Esophagus squamous epithelium (tissue), 4 donors: ENCODE data around the gene GRIN2D.

Experiments
- POLR2A ChIP-seq, 4 donors: fragments of 450-650 bp; IDR thresholded peaks; one replicate each; pipeline ENCODE4 v1.6.1; 2017; ENCODE audit warnings: antibody characterized with exemption in 4 of 4, mild to moderate bottlenecking in 4 of 4, moderate library complexity in 3 of 4
- TF ChIP-seq, protein P1 (sequence below), 6 experiments: fragments of 450-650 bp in 4 of 6; fragments of 200-600 bp in 2 of 6; sonication (generic) in 2 of 6; IDR thresholded peaks; one replicate each; pipeline ENCODE4 v1.5.1; 2016 to 2019; ENCODE audit warnings: antibody characterized with exemption in 6 of 6, mild to moderate bottlenecking in 4 of 6, moderate library complexity in 4 of 6

DNA sequence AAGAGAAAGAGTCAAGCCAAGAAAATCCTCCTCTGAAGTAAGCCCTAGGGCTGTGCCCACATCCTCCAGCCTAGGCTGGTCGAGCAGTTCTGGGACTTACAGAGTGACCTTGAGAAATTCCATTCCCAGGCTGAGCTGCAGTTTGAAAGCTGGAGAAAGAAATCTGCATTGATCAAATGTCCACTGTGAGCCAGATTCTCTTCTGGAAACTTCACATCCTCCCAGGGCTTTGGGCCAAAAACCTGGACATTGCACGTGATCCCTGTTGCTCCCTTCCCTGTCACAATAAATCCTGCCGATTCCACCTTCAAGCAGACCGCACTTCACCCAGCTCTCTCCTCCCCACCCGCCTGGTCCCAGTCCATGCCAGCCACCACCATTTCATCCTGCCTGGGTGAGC is 45.4 kb upstream of the GRIN2D start:
- TF ChIP-seq, protein P1, sequence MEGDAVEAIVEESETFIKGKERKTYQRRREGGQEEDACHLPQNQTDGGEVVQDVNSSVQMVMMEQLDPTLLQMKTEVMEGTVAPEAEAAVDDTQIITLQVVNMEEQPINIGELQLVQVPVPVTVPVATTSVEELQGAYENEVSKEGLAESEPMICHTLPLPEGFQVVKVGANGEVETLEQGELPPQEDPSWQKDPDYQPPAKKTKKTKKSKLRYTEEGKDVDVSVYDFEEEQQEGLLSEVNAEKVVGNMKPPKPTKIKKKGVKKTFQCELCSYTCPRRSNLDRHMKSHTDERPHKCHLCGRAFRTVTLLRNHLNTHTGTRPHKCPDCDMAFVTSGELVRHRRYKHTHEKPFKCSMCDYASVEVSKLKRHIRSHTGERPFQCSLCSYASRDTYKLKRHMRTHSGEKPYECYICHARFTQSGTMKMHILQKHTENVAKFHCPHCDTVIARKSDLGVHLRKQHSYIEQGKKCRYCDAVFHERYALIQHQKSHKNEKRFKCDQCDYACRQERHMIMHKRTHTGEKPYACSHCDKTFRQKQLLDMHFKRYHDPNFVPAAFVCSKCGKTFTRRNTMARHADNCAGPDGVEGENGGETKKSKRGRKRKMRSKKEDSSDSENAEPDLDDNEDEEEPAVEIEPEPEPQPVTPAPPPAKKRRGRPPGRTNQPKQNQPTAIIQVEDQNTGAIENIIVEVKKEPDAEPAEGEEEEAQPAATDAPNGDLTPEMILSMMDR (IDR thresholded peaks at IDR 0.05) = no peak
- TF ChIP-seq POLR2A (IDR thresholded peaks at IDR 0.05) = no peak
